Activated CD4-positive, alpha-beta memory T cell treated with anti-CD3 and anti-CD28 coated beads, Interleukin-2, amount 10 ng/mL, durations not matched to agents 7 days and 5 days (primary cell): ENCODE data around the gene RIT1. TPM values are rescaled to one million over a fixed set of nuclear protein-coding genes. Genes with fewer than 3 reads are reported as not detected.
A peak's percentile ranks its signal among the peaks of the same experiment; 100 is the strongest.

Source experiments
- CTCF ChIA-PET: fragments of 350-600 bp; sonication (Branson Sonifier 250); formaldehyde crosslinking; loops from one replicate; lab custom pipeline; 2021; ENCODE audit warnings: antibody characterized with exemption, inconsistent platforms; lab: Charles Lee
- POLR2A ChIA-PET: fragments of 350-600 bp; sonication (Branson Sonifier 250); formaldehyde crosslinking; loops from one replicate; lab custom pipeline; 2021; ENCODE audit warnings: antibody characterized with exemption; lab: Charles Lee
- DNase-seq: peaks from one replicate; pipeline ENCODE4 v3.0.0-alpha.2; 2020
- H3K27ac Mint-ChIP-seq: one replicate; pipeline ENCODE4 v1.8.0; 2021; ENCODE audit warnings: mild to moderate bottlenecking, mixed read lengths
- H3K27me3 Mint-ChIP-seq: one replicate; pipeline ENCODE4 v1.8.0; 2021; ENCODE audit warnings: mixed read lengths
- H3K36me3 Mint-ChIP-seq: one replicate; pipeline ENCODE4 v1.8.0; 2021; ENCODE audit warnings: low read depth, mixed read lengths
- H3K4me1 Mint-ChIP-seq: one replicate; pipeline ENCODE4 v1.8.0; 2021; ENCODE audit warnings: mixed read lengths
- H3K4me3 Mint-ChIP-seq: one replicate; pipeline ENCODE4 v1.8.0; 2021; ENCODE audit warnings: mild to moderate bottlenecking, mixed read lengths
- H3K9me3 Mint-ChIP-seq: one replicate; pipeline ENCODE4 v1.8.0; 2021; ENCODE audit warnings: mixed read lengths
- total RNA-seq, 2 experiments: library from RNA; stranded (reverse); gene quantifications; one replicate each; pipeline ENCODE4 v1.2.3, GENCODE V29; 2021

The RIT1 gene
- total RNA-seq, 2 experiments from 2014 or later = 25.0 to 30.9 TPM

DNA sequence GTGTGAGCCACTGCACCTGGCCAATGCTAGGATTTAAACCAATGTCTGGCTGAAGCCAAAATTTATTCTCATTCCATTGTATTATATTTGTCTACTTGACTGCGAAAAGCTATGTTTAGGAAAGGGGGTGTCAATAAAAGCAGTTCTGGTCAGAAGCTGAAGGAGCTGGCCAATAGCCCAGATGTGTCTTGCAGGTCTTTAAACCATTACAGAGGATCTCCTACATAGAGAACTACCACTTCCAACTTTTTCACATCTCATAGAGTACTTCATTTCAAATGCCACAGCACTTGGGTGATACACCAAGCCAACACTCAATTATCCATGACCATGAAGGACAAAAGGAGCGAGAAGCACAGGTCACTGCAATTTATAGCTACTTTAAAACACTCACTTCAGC lies 49.3 kb downstream of the RIT1 start:
- Mint-ChIP-seq H3K27ac (no peak overlapping the region), H3K27me3 (no peaks in the 10 kb centered on the region), H3K4me1 (peaks cover 49% of the 10 kb centered on the region), H3K36me3 (peaks cover 7% of the 10 kb centered on the region), H3K4me3 (no peak overlapping the region), H3K9me3 (no peaks in the 10 kb centered on the region)
- DNase-seq = no peak
- POLR2A ChIA-PET = interaction anchor here (1.1 to 3.6 kb wide), 3 partner anchors 12 to 72 kb away, joined by 7 to 30 read pairs (median 8); partner anchors contain the start of gene KHDC4
- CTCF ChIA-PET = no interaction called here

DNA sequence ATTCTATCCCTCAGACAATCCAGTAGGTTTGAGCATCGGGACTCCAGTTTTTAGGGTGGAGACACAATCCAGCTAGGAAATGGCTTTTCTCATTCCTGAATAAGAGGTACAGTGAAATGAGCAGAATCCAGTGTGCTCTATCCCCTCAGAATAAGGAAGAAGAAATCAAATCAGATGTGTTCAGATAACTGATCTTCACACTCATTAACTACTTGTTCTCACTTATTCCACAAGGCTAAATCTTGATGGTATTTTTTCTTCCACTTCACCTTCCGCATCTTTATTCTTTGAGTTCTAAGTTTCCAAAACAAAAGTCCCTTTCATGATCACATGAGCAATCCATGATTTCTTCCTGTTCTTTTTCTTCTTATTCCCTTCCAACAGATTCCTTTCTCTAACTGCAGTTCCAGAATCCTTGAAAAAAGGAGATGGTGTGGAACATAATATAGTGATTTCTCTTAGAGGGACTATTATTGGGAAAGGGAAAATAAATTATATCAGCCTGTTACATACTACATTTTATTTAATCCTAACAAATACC lies 50.1 kb downstream of the RIT1 start:
- Mint-ChIP-seq H3K27me3 (no peaks in the 10 kb centered on the region), H3K27ac (peak overlapping the region; percentile 96), H3K36me3 (peaks cover 8% of the 10 kb centered on the region), H3K9me3 (no peaks in the 10 kb centered on the region), H3K4me1 (peaks cover 54% of the 10 kb centered on the region), H3K4me3 (peak overlapping the region; percentile 85)
- no peak for DNase-seq
- CTCF ChIA-PET = interaction anchor here (0.8 kb wide), 1 partner anchor 10 kb away, joined by 3 read pairs; no protein-coding TSS in a partner anchor
- POLR2A ChIA-PET = interaction anchor here (1.1 to 3.6 kb wide), 8 partner anchors 8 to 44 kb away, joined by 4 to 30 read pairs (median 5); no protein-coding TSS in a partner anchor

DNA sequence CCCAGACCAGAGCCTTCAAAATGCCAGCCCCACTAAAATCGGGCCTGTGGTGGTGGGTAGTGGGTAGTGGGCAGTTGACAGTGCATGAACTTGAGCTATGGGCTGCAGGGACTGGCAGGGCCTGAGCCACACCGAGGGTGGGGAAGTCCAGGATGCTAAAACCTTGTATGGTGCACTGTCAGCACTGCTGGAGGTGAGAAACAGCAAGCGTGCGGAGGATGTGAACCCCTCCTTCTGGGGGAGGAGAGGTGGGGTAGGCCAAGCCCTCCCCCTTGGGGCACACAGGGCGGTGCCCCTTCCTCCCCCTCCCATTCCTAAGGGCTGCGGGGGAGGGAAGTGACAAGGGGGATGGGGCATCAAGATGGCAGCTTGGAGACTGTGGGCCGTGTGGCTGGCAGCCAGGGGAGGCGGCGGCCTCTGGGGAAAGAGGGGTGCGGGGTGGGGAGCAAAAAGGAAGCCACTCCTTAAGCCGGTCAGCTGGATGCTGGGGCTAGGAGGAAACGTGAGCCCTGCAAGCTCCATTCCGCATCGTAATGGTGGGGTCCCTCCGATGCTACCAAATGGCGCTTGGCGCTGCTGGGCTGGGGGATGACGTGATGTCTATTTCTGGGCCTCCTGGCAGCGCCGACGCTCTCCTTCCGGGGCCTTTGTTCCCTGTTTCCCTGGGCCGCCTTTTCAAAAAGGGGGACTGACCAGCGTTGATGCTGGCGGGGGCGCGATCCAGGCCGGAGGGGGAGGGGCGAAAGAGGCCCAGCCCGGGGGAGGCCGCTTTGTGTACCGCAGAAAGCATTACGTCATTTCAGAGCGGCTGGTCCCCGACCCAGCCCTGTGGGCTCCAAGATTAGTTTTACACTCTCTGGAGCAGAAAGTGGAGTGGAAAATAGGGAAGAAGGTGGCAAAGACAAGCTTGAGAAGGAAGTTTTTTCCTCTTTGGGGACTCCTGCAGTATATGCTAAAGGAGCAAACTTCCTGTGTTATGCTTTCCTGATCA lies 51.0 kb downstream of the RIT1 start:
- Mint-ChIP-seq H3K27me3 (no peaks in the 10 kb centered on the region), H3K4me1 (peaks cover 62% of the 10 kb centered on the region), H3K36me3 (peaks cover 11% of the 10 kb centered on the region), H3K4me3 (peak overlapping the region; percentile 85), H3K27ac (peak overlapping the region; percentile 96), H3K9me3 (no peaks in the 10 kb centered on the region)
- CTCF ChIA-PET = interaction anchor here (0.8 to 0.9 kb wide), 4 partner anchors 9 to 116 kb away, joined by 3 to 5 read pairs (median 3); partner anchors contain the start of gene KHDC4
- peak; percentile 81 for DNase-seq
- POLR2A ChIA-PET = interaction anchor here (0.7 to 3.6 kb wide), 25 partner anchors 9 to 423 kb away, joined by 3 to 30 read pairs (median 4); partner anchors contain the start of genes ASH1L, KHDC4, RIT1 and SMG5

- no peaks in the 10 kb centered on the region for H3K27me3 Mint-ChIP-seq
- peaks cover 65% of the 10 kb centered on the region for H3K4me1 Mint-ChIP-seq
- DNase-seq = peak; percentile 94
- CTCF ChIA-PET = interaction anchor here (0.8 to 0.9 kb wide), 3 partner anchors 75 to 117 kb away, joined by 3 to 5 read pairs (median 3); partner anchors contain the start of gene KHDC4
- peak within 1 kb of the TSS; percentile 85 for H3K4me3 Mint-ChIP-seq
- POLR2A ChIA-PET = interaction anchor here (0.7 to 3.6 kb wide), 24 partner anchors 10 to 424 kb away, joined by 3 to 30 read pairs (median 4); partner anchors contain the start of genes ASH1L, KHDC4, RIT1 and SMG5
- peak within 1 kb of the TSS; percentile 96 for H3K27ac Mint-ChIP-seq
- peaks cover 17% of the 10 kb centered on the region for H3K36me3 Mint-ChIP-seq
- H3K9me3 Mint-ChIP-seq = no peaks in the 10 kb centered on the region
Observed at GRCh38 chr1:155859234-155859829, 51.8 kb downstream of the RIT1 start, which contains the start of gene SYT11. TSS of gene SYT11 (plus strand) at chr1:155859567. CDS start at chr1:155859762, 195 bp downstream.

DNA sequence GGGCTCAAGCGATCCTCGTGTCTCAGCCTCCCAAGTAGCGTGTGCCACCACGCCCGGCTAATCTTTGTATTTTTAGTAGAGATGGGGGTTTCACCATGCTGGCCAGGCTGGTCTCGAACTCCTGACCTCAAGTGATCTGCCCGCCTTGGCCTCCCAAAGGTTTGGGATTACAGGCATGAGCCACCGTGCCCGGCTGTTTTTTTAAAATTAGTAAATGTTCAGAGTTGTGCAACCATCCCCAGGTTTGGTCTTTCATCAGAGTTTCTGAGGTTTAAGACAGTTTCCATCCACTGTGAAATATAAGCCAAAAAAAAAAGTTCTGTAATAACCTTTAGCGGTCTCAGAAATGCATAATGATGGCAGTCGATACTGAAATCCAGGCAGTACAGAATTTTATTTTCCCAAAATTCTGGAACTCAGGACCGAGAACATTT lies 52.3 kb downstream of the RIT1 start:
- ChIA-PET CTCF (interaction anchor here (0.8 to 0.9 kb wide), 2 partner anchors 76 to 78 kb away, joined by 3 read pairs; partner anchors contain the start of gene KHDC4), POLR2A (interaction anchor here (0.8 to 3.6 kb wide), 13 partner anchors 9 to 424 kb away, joined by 3 to 30 read pairs (median 5); partner anchors contain the start of genes ASH1L, KHDC4 and SMG5)
- H3K36me3 Mint-ChIP-seq = peaks cover 17% of the 10 kb centered on the region
- no peaks in the 10 kb centered on the region for H3K9me3 Mint-ChIP-seq
- DNase-seq = peak; percentile 30
- no peaks in the 10 kb centered on the region for H3K27me3 Mint-ChIP-seq
- peak overlapping the region; percentile 96 for H3K27ac Mint-ChIP-seq
- peaks cover 65% of the 10 kb centered on the region for H3K4me1 Mint-ChIP-seq
- peak overlapping the region; percentile 85 for H3K4me3 Mint-ChIP-seq

- ChIA-PET CTCF (interaction anchor here (0.6 to 1.2 kb wide), 3 partner anchors 9 to 151 kb away, joined by 4 read pairs; no protein-coding TSS in a partner anchor), POLR2A (interaction anchor here (0.8 to 1.8 kb wide), 7 partner anchors 9 to 1230 kb away, joined by 3 to 20 read pairs (median 5); partner anchors contain the start of genes KHDC4 and SLC25A44)
- Mint-ChIP-seq H3K27ac (peak within 1 kb of the TSS; percentile 96), H3K4me3 (peak within 1 kb of the TSS; percentile 99), H3K9me3 (no peaks in the 10 kb centered on the region), H3K36me3 (peaks cover 32% of the 10 kb centered on the region), H3K4me1 (peaks cover 75% of the 10 kb centered on the region), H3K27me3 (no peaks in the 10 kb centered on the region)
- peak; percentile 92 for DNase-seq
Observed at GRCh38 chr1:155856975-155857930, 53.9 kb downstream of the RIT1 start, which contains the start of gene GON4L. TSS of gene GON4L (minus strand) at chr1:155857214. CDS start at chr1:155853780, 3,434 bp downstream.

- H3K9me3 Mint-ChIP-seq = no peaks in the 10 kb centered on the region
- H3K27me3 Mint-ChIP-seq = no peaks in the 10 kb centered on the region
- ChIA-PET POLR2A (interaction anchor here (0.8 to 1.8 kb wide), 6 partner anchors 8 to 1229 kb away, joined by 3 to 20 read pairs (median 4); partner anchors contain the start of gene KHDC4), CTCF (interaction anchor here (1.2 kb wide), 2 partner anchors 9 to 37 kb away, joined by 4 read pairs; no protein-coding TSS in a partner anchor)
- H3K4me1 Mint-ChIP-seq = peaks cover 75% of the 10 kb centered on the region
- H3K4me3 Mint-ChIP-seq = peak overlapping the region; percentile 99
- H3K36me3 Mint-ChIP-seq = peaks cover 36% of the 10 kb centered on the region
- peak overlapping the region; percentile 96 for H3K27ac Mint-ChIP-seq
- no peak for DNase-seq
Observed at GRCh38 chr1:155856257-155856974, 54.7 kb downstream of the RIT1 start.

GRCh38 chr1:155850345-155850744 lies 60.8 kb downstream of the RIT1 start:
- ChIA-PET POLR2A (interaction anchor here (4.8 kb wide), 1 partner anchor 10 kb away, joined by 30 read pairs; the partner anchor contains the start of gene SYT11), CTCF (interaction anchor here (0.6 kb wide), 1 partner anchor 68 kb away, joined by 3 read pairs; no protein-coding TSS in a partner anchor)
- Mint-ChIP-seq H3K36me3 (peaks cover 77% of the 10 kb centered on the region), H3K27me3 (no peaks in the 10 kb centered on the region), H3K9me3 (no peaks in the 10 kb centered on the region), H3K27ac (peak overlapping the region; percentile 4), H3K4me3 (no peak overlapping the region), H3K4me1 (peaks cover 60% of the 10 kb centered on the region)
- DNase-seq = no peak

DNA sequence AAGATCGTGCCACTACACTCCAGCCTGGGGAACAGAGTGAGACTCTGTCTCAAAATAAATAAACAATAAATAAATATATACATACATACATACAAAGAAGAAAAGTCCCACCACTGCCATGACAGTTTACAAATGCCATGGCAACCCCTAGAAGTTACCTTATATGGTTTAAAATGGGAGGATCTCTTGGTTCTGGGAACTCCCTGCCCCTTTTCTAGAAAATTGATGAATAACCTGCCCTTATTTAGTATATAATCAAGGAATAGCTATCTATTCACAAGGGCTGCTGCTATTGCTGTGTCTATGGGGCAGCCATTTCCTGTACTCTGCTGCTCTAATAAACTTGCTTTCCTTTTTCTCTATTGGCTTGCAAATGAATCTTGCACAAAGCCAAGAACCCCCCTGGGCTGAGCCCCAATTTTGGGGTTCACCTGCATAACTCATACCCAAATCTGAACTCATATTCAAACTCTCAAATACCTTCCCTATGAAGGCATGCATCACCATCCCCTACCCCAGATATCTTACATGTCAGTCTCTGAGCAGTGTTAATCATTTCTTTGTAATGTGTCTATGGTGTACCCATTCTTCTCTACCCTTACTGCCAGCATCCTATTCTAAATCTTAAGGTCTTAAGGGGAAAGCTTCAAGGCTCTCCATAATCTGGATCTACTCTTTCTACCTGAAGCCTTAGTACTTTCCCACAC lies 63.2 kb downstream of the RIT1 start:
- Mint-ChIP-seq H3K9me3 (no peaks in the 10 kb centered on the region), H3K4me3 (peak overlapping the region; percentile 28), H3K27me3 (no peaks in the 10 kb centered on the region), H3K36me3 (peaks cover 85% of the 10 kb centered on the region), H3K4me1 (peaks cover 59% of the 10 kb centered on the region), H3K27ac (peak overlapping the region; percentile 64)
- ChIA-PET CTCF (interaction anchor here (1.0 to 1.1 kb wide), 2 partner anchors 9 to 12 kb away, joined by 4 to 5 read pairs; partner anchors contain the start of gene GON4L), POLR2A (interaction anchor here (1.5 to 4.8 kb wide), 3 partner anchors 9 to 13 kb away, joined by 5 to 30 read pairs (median 20); partner anchors contain the start of genes GON4L and SYT11)
- DNase-seq = peak; percentile 21
